GM18873 (cell line): ENCODE data around the gene SMIM41.
"Not testable (repeated sequence)": the region's sequence is repeated elsewhere in the genome, so short reads cannot be mapped to it uniquely, and the experiment has no call there.

ENCODE experiments used
- ATAC-seq: cut with Tn5 transposase; IDR thresholded peaks from one replicate; pipeline ENCODE4 v1.9.1; 2021; ENCODE audit warnings: mild to moderate bottlenecking, moderate library complexity, moderate number of reproducible peaks; ENCODE audit not compliant: unreplicated experiment, low FRiP score

The SMIM41 gene

DNA sequence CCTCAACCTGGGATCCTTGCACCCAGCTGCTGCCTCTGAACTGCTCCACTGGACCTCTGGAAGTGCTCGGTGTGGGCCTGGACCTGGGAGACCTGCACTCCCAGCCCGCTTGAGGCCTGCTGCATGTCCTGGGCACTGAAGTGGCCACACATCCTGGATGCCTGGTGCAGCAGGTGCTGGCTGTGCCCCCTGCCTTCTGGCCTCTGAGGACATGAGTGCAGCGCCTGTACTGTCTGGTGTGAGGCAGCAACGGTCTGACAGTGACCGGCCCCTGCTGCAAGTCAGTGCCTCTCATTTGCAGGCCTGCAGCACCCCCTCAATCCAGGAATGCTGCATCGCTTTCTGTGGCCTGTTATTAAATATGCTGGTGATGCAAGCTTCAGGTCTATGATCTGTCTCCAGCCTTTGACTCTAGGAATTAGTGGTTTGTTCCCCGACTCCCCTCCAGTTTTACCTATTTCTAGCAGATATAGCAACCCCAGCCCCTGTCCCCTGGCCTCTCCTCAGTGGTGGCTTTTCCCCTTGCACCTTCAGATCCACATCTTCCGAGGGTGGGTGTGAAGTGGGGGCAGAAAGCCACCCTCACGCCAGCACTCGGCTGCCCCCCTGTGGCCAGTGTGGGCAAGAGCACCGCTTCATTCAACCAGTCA lies 3.6 kb downstream of the SMIM41 start:
- ATAC-seq, result no peak

DNA sequence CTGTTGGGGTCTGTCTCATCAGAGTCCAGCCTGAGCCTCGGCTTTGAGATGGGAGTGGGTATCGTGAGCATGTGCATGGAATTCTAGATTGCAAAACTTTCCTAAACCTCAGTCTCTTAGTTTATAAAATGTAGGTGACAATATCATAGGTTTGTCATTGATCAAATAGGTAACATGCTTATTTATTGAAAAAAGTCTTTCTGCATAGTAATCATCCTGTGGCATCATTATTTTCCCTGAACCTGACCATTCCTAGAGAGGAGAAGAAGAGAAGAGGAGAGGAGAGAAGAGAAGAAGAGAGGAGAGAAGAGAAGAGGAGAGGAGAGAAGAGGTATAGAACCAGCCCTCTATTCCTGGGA lies 4.1 kb downstream of the SMIM41 start:
- no peak for ATAC-seq

DNA sequence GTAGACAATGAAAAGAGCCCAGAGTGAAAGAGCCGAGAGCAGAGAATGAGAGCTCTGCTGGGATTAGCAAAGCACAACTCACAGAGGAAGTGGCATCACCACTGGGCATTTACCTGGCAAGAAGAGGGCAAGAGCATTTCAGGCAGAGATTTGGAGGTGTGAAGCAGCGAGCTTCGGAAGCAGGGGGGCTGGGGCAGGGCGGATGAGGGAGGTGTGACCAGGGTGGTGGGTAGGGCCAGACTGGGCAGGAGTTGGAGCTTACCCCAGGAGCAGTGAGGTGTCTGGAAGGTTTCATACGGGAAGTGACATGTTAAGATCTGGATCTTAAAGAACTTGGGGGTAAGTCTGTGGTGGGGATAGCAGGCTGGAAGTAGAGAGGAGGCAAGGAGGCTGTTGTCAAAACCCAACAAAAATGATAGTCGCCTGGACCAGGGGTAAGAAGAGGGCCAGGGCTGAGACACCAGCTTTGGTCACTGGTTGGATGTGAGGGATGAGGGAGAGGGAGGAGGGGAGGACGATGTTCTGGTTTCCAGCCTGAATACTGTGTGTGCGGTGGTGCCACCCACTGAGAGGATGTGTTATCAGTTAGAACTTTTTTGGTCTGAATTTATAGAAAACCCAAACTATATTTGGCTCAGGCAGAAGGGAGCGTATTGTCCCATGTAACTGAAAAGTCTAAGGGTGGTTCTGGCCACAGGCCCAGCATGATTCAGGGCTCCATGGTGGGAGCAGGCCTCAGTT lies 5.2 kb downstream of the SMIM41 start:
- no peak for ATAC-seq

DNA sequence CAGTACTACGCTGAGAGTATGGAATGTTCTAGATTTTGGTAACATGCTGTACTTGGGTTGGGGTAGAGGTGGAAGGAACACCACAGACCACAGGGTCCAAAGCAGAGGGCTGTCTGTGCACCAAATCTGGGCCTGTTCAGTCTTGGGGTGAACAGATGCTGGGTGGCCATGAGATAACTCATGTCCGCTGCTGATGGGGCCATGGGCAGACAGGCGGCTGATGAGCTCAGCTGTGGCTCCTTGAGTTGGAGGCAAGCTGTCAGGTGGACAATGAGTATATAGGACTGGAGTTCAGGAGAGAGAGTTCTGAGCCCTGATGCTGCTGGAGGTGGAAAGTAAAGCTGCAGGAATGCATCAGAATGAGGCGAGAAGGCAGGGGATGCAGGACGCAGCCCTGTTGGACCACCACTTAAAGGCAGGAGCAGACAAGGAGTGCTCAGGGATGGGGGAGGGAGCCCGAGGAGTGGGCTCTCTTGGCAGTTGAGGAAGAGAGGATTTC lies 6.2 kb downstream of the SMIM41 start:
- ATAC-seq, result no peak

DNA sequence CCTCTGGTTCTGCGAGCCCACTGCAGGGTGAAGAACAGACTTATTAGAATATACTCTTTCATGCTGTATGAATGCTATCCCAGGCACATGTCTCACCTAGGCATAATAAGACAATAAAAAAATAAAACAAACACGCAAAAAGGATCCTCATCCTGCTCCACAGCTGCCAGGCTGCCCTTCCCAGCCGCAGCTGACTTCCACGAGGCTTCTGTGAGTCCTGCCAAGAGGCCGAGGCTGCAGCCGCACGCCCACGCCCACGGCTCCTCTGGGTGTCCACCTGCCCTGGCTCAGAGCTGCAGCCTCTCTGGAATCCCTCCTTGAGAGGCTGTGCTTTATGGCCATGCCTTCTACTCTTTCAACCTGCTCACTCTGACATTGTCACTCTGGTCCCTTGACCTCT lies 6.9 kb downstream of the SMIM41 start:
- ATAC-seq, result no peak

DNA sequence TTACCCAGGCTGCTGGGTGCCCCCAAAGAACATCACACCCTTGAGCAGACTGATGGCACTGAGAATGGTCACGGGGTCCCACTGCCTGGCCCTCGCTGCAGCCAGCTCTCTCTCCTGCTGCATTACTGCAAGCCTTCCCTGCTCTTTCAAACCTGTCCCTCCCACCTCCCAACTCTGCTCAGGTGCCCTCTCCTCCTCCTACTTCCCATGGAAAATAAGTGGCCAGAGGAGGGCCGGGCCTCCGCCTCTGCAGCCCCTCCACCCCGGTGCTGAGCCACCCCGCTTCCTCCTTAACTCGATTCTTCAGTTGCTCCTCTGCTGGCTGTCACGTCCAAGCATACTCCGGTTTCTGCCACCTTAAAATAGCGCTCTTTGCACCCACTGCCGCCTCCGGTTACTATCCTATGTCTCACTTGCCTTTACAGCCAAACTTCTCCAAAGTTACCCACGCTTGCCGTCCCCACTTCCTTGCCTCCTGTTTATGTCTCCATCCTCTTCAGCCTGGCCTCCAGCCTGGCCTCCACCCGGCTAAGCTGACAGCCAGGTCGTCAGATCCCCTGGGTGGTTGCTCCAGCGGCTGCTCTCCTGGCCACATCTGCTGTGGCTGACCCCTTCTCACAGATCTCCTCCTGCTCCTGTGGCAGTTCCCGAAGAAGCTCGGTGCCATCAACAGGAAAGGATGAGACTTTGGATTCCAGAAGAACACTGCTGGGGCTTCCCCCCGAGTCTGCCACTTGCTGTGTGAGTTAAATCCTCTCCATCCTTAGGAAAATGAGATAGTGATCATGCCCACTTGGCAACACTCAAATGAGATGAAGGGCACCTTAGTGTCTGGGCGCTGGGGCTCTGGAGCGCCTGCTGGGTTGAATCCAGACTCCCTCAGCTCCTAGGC lies 7.7 kb downstream of the SMIM41 start:
- ATAC-seq, result no peak

DNA sequence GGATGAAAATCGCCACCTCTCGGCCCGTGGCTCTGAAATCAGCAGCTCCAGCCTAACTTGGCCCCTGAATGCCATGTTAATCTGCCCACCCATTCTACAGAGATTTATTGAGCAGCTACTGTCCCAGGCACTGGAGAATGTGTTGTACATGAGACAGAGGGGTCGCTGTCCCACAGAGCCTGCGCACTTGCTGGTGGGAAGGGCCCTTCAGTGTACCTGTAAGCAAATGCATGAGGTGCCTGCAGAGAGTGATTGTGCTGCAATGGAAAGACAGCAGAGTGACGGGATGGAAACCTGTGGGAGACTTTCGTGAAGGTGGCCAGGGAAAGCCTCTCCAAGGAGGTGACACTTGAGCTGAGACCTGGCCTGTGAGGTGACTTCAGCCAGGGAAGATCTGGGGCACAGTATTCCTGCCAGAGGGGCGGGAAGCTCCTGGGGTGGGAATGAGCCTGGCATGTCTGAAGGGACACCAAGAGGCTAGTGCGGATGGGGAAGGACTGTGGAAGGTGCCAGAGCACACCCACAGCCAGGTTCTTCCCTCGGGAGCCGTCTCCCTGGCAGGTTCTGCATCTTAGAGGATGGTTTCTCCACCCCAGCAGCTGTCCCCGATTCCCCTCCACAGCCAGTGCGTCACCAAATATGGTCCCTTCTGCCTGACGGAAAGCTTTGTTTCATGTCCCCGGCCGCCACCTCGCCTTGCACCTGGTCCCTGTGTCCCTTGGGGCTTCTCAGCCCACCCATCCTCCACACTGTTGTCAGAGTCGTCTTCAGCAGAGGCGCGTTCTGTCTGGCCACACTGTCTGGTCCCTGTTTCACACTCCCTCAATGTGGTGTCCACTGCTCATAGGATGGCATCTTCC lies 8.7 kb downstream of the SMIM41 start:
- ATAC-seq, result no peak

DNA sequence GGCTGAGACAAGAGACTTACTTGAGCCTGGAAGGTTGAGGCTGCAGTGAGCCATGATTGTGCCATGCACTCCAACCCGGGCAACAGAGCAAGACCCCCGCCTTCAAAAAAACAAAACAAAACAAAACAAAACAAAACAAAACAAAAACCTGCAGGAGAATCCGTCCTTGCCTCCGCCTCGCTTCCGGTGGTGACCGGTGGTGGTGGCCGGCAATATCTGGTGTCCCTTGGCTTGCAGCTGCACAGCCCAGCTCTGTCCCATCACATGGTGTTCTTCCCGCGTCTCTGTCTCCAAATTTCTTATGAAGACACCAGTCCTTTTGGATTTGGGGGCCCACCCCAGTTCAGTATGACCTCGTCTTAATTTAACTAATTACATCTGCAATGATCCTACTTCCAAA lies 10.0 kb downstream of the SMIM41 start:
- ATAC-seq, result no peak

DNA sequence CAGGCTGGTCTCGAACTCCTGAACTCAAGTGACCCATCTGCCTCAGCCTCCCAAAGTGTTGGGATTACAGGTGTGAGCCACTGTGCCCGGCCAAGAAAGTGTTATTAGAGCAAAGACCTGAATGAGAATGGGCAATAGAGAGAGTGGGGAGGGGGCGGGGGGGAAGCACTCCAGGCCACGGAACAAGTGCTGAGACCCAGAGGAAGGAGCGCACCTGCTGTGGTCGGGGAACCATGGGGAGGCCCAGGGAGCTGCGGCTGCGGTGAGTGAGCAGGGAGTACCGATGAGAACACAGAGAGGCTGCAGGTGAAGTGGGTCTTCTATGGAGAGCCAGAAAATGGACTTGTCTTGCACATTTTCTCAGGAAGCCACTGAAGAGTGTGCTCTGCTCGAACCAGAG lies 10.8 kb downstream of the SMIM41 start:
- no peak for ATAC-seq

DNA sequence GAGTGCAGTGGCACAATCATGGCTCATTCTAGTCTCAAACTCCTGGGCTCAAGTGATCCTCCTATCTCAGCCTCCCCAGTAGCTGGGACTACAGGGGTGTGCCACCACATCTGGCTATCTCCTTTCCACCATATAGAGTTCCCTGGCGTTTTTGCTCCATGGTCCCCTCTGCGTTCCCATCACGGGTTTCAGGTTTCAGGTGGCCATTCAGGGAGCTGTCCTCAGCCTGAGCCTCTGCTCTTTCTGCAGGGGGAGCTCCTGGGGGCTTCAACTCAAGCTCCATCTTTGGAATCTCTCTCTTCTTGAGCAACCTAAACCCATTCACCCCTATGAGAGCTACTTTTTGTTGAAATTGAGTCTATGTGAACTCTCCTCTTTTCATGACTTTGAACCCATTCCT lies 11.6 kb downstream of the SMIM41 start:
- ATAC-seq, result no peak

DNA sequence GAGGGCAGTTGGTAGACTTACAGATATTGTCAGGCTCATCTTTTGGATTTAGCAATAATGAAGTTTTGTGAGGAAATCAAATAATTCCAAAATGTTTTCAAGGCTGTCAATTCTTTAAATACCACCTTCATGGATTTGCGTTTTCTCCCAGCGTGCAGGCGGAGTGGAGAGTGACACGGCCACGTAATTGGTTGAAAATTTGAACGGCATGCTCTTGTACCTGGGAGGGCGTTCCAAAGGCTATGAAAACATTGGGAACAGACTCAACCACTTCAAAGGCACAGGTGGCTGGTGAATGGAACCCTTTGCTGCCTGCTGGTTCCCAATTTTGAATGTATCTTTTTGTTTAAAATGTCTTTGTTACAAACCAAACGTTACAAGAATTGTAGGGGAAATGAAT lies 12.4 kb downstream of the SMIM41 start:
- no peak for ATAC-seq

DNA sequence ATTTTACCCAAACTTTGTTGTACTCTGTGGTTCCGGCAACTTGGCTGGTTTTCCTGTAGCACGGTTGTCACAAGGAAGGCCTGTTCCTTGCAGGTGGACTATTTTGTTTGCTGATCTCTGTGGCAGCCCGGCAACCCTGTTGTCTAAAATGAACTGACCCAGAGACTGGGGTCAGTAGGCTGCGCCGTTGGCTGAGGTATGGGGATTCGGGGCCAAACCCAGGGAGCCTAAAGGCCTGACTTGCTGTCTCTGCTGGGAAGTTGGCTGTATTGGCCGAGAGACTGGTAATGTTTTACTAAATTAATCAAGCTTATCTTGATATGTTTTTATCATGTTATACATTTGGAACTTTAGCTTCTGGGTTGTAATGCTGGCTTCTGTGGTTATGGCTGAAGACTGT lies 13.8 kb downstream of the SMIM41 start:
- no peak for ATAC-seq

DNA sequence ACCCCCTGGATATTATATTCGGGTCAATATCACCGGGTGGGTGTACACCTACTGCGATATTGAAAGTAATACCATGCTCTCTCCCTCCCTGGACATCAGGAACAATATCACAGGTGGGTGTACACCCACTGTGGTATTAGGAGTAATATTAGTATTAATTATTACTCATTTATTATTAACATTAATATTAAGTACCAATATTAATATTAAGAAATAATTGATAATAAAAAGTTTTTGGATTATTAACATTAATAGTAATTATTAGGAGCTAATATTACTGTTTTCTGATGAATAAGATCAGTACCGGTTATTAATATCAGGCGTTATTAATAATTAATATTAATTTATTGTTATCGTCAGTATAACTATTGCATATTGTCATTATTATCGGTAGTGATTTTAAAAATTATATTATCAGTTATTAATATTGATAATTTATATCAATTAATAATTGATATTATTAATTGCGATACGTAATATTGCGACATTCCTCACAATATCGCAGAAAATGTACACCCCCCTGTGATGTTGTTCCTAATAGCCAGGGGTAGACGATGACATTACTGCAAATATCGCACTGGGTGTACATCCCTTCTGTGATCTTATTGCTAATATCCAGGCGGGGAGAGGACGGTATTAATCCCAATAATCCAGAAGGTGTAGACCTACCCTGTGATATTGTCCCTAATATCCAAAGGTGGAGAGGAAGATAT lies 17.0 kb downstream of the SMIM41 start:
- ATAC-seq, result no peak

DNA sequence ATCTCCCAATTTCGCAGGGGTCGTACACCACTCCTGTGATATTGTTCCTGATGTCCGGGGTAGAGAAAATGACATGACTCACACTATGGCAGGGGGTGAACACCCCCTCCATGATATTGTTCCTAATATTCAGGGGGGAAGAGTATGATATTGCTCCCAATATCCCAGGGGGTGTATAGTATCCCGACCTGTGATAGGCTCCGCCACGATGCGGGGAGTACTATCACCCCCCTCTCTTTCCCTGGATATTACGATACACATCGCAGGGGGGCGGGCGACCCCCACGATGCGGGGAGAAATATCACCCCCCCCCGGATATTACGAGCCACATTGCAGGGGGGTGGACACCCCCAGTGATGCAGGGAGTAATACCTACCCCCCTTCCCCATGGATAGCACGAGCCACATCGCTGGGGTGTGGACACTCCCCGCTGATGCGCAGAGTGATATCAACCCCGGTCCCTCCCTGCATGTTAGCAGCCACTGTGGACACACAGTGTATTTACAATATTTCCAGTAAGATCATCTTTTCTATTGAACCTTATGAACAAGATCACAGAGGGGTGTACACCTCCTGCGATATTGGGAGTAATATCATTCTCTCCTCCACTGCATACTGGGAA lies 17.7 kb downstream of the SMIM41 start:
- ATAC-seq, result no peak

DNA sequence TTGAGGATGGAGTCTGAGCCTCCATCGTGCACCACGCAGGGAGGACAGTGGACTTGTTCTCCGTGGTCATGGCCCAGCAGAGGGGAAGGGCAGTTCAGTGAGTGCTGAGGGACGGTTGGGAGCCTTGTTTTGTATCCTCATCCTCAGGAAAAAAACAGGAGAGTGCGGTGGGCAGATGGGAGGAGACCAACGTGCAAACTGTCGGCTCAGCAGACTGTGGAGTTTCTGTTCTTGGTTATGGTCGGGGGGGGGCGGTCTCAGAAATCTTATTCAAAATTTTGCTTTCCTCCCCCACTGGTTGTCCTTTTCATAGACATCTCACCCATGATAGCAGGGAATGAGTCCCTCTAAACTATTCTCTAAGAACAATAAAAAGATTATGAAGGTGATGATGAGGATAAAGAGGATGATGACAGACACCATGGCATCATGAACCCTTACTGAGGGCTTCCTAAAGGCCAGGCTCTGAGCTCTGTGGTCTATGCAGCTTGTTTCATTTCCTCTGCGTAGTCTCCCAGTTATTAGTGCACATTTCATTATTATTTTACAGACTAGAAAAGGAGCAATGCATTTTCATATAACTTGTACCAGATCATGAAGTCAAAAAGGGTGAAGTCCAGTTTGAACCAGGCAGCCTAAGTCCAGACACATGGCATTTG lies 25.1 kb downstream of the SMIM41 start:
- ATAC-seq, result not testable (repeated sequence)

DNA sequence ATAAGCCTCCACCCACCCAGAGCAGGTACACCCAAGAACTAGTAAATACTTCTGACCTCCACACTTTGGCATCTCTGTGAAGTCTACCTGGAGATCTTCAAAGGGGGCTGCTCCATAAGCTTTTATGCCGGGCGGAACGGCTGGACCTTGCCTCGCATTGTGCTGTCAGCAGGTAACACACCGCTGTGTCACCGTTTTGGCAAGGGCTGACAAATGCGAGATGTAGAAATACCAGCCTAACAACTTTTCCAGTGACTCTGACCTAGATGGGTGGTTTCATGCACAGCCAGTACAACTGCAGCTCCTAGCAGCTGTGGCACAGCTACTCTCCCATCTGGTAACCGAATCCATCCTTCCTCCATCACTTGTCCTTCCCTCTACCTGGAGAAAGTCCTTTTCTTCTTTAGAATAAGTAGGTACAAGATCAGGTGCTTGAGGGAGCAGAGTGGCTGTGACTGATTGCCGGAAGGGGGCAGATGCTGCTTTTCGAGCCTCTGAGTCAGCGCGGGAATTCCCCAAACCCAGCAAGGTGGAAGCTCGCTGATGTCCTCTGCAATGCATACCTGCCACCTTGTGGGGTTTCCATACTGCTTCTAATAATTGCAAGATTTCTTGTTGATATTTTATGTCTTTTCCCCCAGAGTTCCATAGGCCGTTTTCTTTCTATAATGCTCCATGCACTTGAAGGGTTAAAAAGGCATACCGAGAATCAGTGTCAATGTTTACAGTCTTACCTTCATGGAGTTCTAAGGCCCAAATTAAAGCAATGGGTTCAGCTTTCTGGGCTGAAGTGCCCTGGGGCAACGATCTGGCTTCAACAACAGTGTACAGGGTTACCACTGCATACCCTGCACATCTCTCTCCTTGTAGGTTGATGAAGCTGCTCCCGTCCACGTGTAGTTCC lies 37.0 kb downstream of the SMIM41 start:
- ATAC-seq, result not testable (repeated sequence)

DNA sequence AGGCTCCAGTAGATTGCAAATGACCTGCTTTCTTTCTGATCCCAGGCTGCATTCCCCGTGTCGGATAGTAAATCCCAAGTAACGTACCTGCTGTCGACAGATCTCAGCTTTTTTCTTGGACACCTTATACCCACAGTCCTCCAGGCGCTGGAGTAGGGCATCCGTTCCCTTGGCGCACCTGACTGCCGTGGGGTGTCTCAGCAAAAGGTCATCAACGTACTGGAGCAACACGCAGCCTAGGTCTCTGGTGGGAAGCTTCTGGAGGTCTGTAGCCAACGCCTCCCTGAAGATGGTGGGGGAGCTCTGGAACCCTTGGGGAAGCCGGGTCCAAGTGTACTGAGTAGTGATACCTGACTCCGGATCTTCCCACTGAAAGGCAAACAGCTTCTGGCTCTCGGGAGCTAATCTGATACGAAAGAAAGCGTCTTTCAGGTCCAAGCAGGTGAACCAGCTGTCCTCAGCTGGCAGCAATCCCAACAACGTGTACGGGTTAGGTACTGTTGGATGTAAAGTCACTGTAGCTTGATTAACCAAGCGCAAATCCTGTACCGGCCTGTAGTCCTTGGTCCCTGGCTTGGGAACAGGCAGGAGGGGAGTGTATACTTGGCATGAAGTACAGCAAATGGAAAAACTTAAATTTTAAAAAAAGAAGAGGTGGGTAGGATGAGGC lies 38.4 kb downstream of the SMIM41 start:
- not testable (repeated sequence) for ATAC-seq
